Measurements from ENCODE around the gene CASTOR1.

CASTOR1 gene

DNA sequence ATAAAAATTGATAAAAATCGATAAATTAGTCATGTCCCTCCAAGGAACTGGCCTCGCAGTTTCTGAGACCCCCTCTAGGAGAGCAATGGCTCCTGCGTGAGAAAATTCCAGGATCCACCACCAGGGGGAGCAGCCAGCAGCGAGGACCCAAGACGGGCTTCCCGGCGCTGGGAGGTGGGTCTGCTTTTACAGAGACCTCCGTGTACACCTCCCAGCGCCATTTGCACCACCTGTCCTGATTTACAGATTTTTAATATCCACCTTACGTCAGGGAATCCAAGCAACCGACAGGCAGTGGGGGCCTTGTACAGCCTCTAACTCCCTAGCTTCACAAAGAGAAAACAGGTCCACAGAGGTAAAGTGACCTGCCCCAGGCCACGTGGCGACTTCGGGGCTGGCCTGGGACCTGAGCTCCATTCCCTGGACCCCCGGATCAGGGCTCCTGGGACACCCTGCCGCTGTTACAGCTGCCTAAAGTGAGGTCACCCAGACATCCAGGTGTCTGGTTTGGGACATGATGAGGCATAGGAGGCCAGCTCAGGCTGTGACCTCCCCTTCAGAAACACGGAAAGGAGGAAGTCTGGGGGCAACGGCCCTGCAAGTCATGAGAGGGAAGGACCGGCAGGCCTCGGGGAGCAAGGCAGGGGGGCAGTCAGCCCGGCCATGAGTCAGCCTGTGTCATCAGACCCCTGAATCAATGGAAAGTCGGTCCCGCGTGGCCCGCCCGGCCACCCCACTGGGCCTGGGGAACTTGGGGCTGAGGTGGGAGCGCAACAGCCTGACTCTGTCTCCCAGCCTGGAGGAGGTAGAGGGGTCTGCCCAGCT is 26.2 kb downstream of the CASTOR1 start:
- DNase-seq (ENCODE audit: low spot score) = peak; percentile 81
- in situ Hi-C loops (cut with MboI; ENCODE audit: low sequenced_read_pairs, unreplicated experiment) = loop anchor here (10.0 kb wide), 1 partner anchor 158 kb away; no protein-coding TSS in a partner anchor
- TF ChIP-seq, protein P1, sequence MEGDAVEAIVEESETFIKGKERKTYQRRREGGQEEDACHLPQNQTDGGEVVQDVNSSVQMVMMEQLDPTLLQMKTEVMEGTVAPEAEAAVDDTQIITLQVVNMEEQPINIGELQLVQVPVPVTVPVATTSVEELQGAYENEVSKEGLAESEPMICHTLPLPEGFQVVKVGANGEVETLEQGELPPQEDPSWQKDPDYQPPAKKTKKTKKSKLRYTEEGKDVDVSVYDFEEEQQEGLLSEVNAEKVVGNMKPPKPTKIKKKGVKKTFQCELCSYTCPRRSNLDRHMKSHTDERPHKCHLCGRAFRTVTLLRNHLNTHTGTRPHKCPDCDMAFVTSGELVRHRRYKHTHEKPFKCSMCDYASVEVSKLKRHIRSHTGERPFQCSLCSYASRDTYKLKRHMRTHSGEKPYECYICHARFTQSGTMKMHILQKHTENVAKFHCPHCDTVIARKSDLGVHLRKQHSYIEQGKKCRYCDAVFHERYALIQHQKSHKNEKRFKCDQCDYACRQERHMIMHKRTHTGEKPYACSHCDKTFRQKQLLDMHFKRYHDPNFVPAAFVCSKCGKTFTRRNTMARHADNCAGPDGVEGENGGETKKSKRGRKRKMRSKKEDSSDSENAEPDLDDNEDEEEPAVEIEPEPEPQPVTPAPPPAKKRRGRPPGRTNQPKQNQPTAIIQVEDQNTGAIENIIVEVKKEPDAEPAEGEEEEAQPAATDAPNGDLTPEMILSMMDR (IDR thresholded peaks at IDR 0.05; ENCODE audit: borderline replicate concordance, control extremely low read depth, extremely low read depth, insufficient read depth, missing control alignments) = peak; percentile 88

DNA sequence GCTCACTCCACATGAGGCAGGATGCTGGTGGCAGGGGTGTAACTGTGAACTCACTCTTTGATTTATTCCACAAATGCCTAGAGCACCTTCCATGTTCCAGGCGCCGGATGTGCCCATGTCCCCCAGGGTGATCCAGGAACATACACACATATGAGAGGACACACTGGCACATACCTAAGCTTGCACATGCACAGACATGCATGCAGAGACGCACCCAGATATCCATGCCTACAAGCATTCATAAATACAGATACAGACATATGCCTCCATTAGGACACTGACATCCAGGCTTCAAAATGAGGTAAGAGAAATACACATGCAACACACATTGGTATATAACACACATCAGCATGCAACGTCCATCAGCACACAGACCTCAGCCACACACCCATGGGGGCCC is 27.2 kb downstream of the CASTOR1 start:
- DNase-seq (ENCODE audit: low spot score) = no peak
- TF ChIP-seq, protein P1 (IDR thresholded peaks at IDR 0.05; ENCODE audit: borderline replicate concordance, control extremely low read depth, extremely low read depth, insufficient read depth, missing control alignments) = no peak
- in situ Hi-C loops (cut with MboI; ENCODE audit: low sequenced_read_pairs, unreplicated experiment) = loop anchor here (10.0 kb wide), 1 partner anchor 157 kb away; no protein-coding TSS in a partner anchor

DNA sequence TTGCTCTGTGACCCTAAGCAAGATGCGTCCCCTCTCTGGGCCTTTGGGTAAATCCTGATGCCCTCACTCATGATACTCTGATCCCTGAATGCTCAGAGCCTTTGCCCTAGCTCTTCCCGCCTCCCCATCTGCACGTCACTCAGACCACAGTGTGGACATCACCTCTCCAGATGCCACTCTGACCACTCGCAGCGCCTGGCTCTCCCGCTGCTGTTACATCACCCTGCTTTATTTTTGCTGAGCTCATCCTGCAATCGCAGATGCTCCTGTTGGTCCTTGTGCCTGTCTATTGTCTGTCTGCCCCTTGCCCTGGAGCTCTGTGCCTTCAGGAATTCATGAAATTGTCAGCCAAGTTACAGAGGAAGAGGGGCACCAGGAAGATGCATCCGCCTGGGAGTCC is 28.2 kb downstream of the CASTOR1 start:
- in situ Hi-C loops (cut with MboI; ENCODE audit: low sequenced_read_pairs, unreplicated experiment) = loop anchor here (10.0 kb wide), 1 partner anchor 156 kb away; no protein-coding TSS in a partner anchor
- TF ChIP-seq, protein P1 (IDR thresholded peaks at IDR 0.05; ENCODE audit: borderline replicate concordance, control extremely low read depth, extremely low read depth, insufficient read depth, missing control alignments) = no peak
- no peak for DNase-seq (ENCODE audit: low spot score)

DNA sequence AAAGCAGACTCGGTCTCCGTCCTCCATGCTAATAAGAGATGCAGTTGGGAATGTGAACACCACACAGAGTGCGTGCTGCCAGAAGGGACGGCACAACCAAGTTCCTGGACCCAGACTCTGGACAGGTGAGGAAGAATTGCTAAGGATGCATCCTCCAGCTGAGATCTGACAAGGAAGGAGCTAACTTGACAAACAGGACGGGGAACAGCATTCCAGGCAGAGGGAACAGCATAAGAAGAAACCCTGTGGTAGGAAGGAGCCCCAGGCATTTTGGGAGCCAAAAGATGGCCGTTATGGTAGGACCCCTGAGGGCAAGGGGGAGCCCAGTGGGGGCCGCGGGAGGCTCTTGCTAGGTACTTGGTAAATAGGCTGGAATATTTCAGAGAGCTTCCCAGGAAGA is 28.6 kb downstream of the CASTOR1 start:
- in situ Hi-C loops (cut with MboI; ENCODE audit: low sequenced_read_pairs, unreplicated experiment) = loop anchor here (10.0 kb wide), 1 partner anchor 156 kb away; no protein-coding TSS in a partner anchor
- TF ChIP-seq, protein P1 (IDR thresholded peaks at IDR 0.05; ENCODE audit: borderline replicate concordance, control extremely low read depth, extremely low read depth, insufficient read depth, missing control alignments) = no peak
- no peak for DNase-seq (ENCODE audit: low spot score)

DNA sequence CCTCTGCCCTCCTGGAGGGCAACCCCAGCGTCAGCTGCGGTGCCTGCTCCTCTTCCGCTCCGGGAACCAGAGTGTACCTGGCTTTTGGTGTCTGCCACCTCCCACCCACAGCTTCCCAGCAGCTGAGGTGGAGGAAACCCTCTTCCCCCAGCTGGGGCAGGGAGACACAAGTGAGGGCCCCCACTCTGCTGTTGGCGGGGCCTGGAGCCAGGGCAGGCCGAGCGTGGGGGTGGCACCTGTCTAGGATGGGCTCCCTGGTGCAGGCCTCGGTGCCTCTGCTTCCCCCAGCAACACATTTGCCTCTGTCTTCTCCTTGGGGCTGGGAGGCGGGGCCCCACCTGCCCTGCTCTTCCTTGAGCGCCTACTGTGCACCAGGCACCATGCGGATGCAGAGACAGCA is 29.0 kb downstream of the CASTOR1 start:
- DNase-seq (ENCODE audit: low spot score) = no peak
- in situ Hi-C loops (cut with MboI; ENCODE audit: low sequenced_read_pairs, unreplicated experiment) = loop anchor here (10.0 kb wide), 1 partner anchor 155 kb away; no protein-coding TSS in a partner anchor
- TF ChIP-seq, protein P1 (IDR thresholded peaks at IDR 0.05; ENCODE audit: borderline replicate concordance, control extremely low read depth, extremely low read depth, insufficient read depth, missing control alignments) = no peak

DNA sequence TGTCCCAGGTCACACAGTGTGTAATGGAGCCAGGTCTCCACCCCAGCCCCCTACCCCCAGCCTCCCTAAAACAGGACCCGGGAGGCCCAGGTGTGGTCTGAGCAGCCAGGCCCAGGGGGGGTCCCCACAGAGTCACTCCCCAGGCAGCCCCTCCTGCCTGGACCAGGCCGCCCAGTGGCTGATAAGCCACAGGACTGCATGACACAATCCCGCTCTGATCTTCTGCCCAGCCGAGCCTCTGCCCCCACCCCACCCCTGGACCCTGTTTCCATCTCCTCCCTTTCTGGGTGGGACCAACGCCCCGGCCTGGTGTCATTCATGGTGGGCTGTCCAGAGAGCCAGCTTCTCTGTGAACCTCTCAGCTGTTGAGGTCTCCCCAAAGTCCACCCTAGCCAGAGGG is 35.0 kb downstream of the CASTOR1 start:
- TF ChIP-seq, protein P1 (IDR thresholded peaks at IDR 0.05; ENCODE audit: borderline replicate concordance, control extremely low read depth, extremely low read depth, insufficient read depth, missing control alignments) = no peak
- in situ Hi-C loops (cut with MboI; ENCODE audit: low sequenced_read_pairs, unreplicated experiment) = no loop called here
- no peak for DNase-seq (ENCODE audit: low spot score)

All from GM13976 (cell line).